ENCODE measurements around the gene RFTN1.
A peak's percentile ranks its signal among the peaks of the same experiment; 100 is the strongest.

Gene RFTN1

GRCh38 chr3:16383864-16384263 is 129.6 kb downstream of the RFTN1 start:
- DNase-seq (ENCODE audit: low read depth in 2 of 2) = no peak
- H3K4me3 ChIP-seq (replicated peaks in 1 of 2; ENCODE audit: low read depth in 2 of 2, low read length in 2 of 2) = no peak overlapping the region
- TF ChIP-seq CTCF (IDR thresholded peaks at IDR 0.05; ENCODE audit: low read depth, low read length) = no peak

DNA sequence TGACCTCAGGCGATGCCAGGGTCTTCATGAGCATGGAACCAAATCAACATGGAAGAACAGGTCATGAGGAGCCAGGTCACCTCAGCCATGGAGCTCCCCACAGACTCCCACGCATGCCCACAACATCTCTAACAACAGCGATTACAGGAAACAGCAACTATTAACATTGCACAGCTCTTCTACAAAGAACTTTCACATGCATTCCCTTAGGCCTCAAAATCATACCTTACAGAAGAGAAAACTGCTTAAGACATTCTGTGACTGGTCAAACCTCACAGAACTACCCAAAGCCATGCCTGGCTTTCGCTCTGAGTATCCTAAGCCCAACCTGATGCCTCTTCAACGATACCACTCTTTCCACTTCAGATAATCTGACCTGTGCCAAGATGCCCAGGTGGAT is 130.7 kb downstream of the RFTN1 start:
- no peak overlapping the region for H3K4me3 ChIP-seq (replicated peaks in 1 of 2; ENCODE audit: low read depth in 2 of 2, low read length in 2 of 2)
- TF ChIP-seq CTCF (IDR thresholded peaks at IDR 0.05; ENCODE audit: low read depth, low read length) = no peak

DNA sequence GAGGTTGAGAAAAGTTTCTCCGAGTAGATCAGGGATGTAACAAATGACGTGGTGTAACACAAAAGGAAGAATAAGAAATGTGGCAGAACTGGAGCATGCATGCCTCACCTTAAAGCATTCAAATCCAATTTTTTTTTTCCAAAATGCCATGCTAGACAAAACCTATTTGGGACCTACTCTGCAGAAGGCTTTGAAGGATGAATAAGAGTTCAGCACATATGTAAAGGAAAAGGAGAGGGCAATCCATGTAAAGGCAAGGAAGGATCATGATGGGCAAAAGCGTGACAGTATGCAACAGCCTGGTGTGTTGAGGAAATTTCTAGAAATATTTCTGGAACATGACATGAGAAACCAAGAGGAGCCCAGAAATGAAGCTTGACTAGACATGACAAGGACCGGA is 132.1 kb downstream of the RFTN1 start:
- H3K4me3 ChIP-seq (replicated peaks in 1 of 2; ENCODE audit: low read depth in 2 of 2, low read length in 2 of 2) = no peak overlapping the region
- no peak for DNase-seq (ENCODE audit: low read depth in 2 of 2)
- TF ChIP-seq CTCF (IDR thresholded peaks at IDR 0.05; ENCODE audit: low read depth, low read length) = no peak

More for the DNA sequence above, 130.7 kb downstream of the RFTN1 start:
- DNase-seq (ENCODE audit: low read depth in 2 of 2) = no peak

- no peak for TF ChIP-seq CTCF (IDR thresholded peaks at IDR 0.05; ENCODE audit: low read depth, low read length)
- DNase-seq (ENCODE audit: low read depth in 2 of 2) = no peak
- H3K4me3 ChIP-seq (replicated peaks in 1 of 2; ENCODE audit: low read depth in 2 of 2, low read length in 2 of 2) = no peak overlapping the region
Measured at GRCh38 chr3:16380421-16380820, 133.1 kb downstream of the RFTN1 start.

DNA sequence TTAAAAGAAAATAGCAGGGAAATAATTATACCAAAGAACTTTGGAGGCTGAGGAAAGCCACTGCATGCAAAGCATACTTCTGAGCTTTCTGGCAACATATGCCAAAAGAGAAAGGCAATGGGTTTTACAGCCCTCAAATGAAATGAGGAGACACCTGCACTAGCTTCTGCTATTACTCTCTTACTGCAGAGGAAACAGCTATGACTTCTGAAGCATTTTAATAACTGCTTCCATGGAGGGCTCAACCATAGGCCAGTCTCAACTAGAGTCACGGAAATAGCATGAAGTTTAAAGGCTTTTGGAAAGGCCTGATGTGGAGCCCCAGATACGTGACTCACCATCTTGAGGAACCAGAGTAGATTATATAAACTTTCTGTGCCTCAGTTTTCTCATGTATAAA is 133.7 kb downstream of the RFTN1 start:
- DNase-seq (ENCODE audit: low read depth in 2 of 2) = no peak
- H3K4me3 ChIP-seq (replicated peaks in 1 of 2; ENCODE audit: low read depth in 2 of 2, low read length in 2 of 2) = no peak overlapping the region
- no peak for TF ChIP-seq CTCF (IDR thresholded peaks at IDR 0.05; ENCODE audit: low read depth, low read length)

DNA sequence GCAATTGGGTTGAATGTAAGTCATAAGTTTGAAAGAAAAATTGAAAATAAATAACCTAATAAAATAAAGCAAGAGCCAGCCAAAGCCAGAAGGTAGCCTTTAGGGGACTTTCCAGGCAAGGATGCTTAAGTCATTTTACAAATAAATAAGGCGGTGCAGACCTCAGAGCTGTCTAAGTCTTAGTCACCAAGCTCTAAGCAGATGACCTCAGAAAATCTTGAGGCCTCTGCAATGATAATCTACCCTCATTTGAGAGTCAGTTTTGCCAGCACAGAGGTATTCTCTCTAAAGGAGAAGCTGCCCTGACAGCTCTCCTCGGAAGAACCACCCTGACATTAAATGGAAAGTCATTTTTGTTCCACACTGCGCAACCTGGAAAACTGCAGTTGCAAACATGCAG is 134.6 kb downstream of the RFTN1 start:
- no peak overlapping the region for H3K4me3 ChIP-seq (replicated peaks in 1 of 2; ENCODE audit: low read depth in 2 of 2, low read length in 2 of 2)
- TF ChIP-seq CTCF (IDR thresholded peaks at IDR 0.05; ENCODE audit: low read depth, low read length) = no peak
- peak in 1 of 2 donors; percentile 69 for DNase-seq (ENCODE audit: low read depth in 2 of 2)

DNA sequence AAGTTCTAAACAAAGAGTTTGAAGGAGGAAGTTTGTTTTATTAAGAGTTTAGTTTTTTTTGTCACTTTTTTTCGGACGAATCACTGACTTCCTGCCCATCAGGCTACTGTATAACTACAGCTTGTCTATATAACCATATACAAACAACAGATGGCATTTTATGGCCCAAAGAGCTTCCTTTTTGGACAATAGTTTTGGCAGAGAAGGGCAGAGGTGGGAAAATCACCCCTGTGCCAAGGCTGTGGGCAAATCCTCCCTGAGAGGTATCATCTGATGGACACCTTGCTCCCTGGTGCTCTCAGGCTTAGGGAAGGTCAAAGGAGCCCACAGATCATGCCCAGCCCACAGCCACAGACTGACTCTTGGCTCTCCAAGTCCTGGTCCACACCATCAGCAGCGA is 135.1 kb downstream of the RFTN1 start:
- TF ChIP-seq CTCF (IDR thresholded peaks at IDR 0.05; ENCODE audit: low read depth, low read length) = no peak
- no peak for DNase-seq (ENCODE audit: low read depth in 2 of 2)
- no peak overlapping the region for H3K4me3 ChIP-seq (replicated peaks in 1 of 2; ENCODE audit: low read depth in 2 of 2, low read length in 2 of 2)
